Prostate gland (tissue), 2 donors: ENCODE results near the gene AFDN. TPM values are rescaled to one million over a fixed set of nuclear protein-coding genes. Genes with fewer than 3 reads are reported as not detected.

Experiments
- DNase-seq: peaks from one replicate; pipeline ENCODE4 v3.0.0-alpha.2; 2019; ENCODE audit warnings: low spot score
- H3K27ac ChIP-seq, 2 donors: fragments of 200-600 bp; sonication (generic); 2 replicates each; pipeline ENCODE4 v1.5.1; 2017 to 2019
- H3K27me3 ChIP-seq: fragments of 200-600 bp; sonication (generic); replicated peaks from 2 replicates; pipeline ENCODE4 v1.5.1; 2019; ENCODE audit not compliant: insufficient read depth
- H3K36me3 ChIP-seq, 2 donors: fragments of 200-600 bp; sonication (generic); 1 replicate in 1 of 2; 2 replicates in 1 of 2; pipeline versions ENCODE4 v1.5.1 to v1.8.1; 2017 to 2019
- H3K4me1 ChIP-seq: fragments of 200-600 bp; sonication (generic); replicated peaks from 2 replicates; pipeline ENCODE4 v1.5.1; 2019
- H3K4me3 ChIP-seq, 2 donors: fragments of 200-600 bp; sonication (generic); 2 replicates each; pipeline ENCODE4 v1.5.1; 2017 to 2019
- H3K9me3 ChIP-seq: fragments of 200-600 bp; sonication (generic); 2 replicates; pipeline ENCODE4 v1.5.1; 2017
- CTCF ChIP-seq, 4 experiments: fragments of 200-600 bp in 2 of 4; fragments of 450-650 bp in 2 of 4; sonication (generic) in 2 of 4; IDR thresholded peaks; 1 replicate in 3 of 4; 2 replicates in 1 of 4; pipeline ENCODE4 v1.5.1; 2016 to 2019; ENCODE audit warnings: antibody characterized with exemption in 4 of 4, mild to moderate bottlenecking in 2 of 4, moderate library complexity in 2 of 4
- POLR2A ChIP-seq: fragments of 450-650 bp; IDR thresholded peaks from one replicate; pipeline ENCODE4 v1.6.1; 2016; ENCODE audit warnings: antibody characterized with exemption, mild to moderate bottlenecking
- POLR2AphosphoS5 ChIP-seq: sonication (generic); formaldehyde crosslinking; IDR thresholded peaks from one replicate; pipeline ENCODE4 v1.6.1; 2017; ENCODE audit warnings: antibody characterized with exemption
- WGBS: methylation state at CpG from one replicate; pipeline ENCODE4 v1.1.5; 2018; 5-methylcytosine and 5-hydroxymethylcytosine counted together
- intact Hi-C: fragments of 100-400 bp; cut with DNase I; formaldehyde crosslinking; loops from one replicate; pipeline ENCODE4 v1.14.2; 2022
- total RNA-seq, 2 donors: library from RNA; depleted of rRNA; stranded (reverse); fragments of >200 nt; gene quantifications; one replicate each; pipeline ENCODE4 v1.1.0, GENCODE V29; 2016

Gene AFDN
- total RNA-seq, 2 donors from 2014 or later: 171 to 204 TPM

GRCh38 chr6:167803816-167804215 is 22.9 kb upstream of the AFDN start:
- intact Hi-C loops: no loop called here
- Histone ChIP-seq H3K4me3 (no peak overlapping the region), H3K9me3 (no peaks in the 10 kb centered on the region), H3K27ac (no peak overlapping the region), H3K36me3 (no peaks in the 10 kb centered on the region), H3K27me3 (no peaks in the 10 kb centered on the region), H3K4me1 (no peaks in the 10 kb centered on the region)
- TF ChIP-seq CTCF (IDR thresholded peaks at IDR 0.05) (no peak), POLR2A (no peak)
- WGBS: 99% methylated on average over 8 of the region's 8 CpGs
- no peak for DNase-seq

GRCh38 chr6:167804281-167805013 is 22.3 kb upstream of the AFDN start:
- 88% methylated on average over 24 of the region's 24 CpGs for WGBS
- no peaks in the 10 kb centered on the region for H3K9me3 ChIP-seq
- no peaks in the 10 kb centered on the region for H3K27me3 ChIP-seq
- H3K4me1 ChIP-seq: no peaks in the 10 kb centered on the region
- no peak for TF ChIP-seq POLR2A
- no peak for TF ChIP-seq CTCF (IDR thresholded peaks at IDR 0.05)
- no peak for TF ChIP-seq POLR2AphosphoS5
- H3K27ac ChIP-seq: peak overlapping the region; percentile 35 to 50
- DNase-seq: no peak
- H3K4me3 ChIP-seq: no peak overlapping the region
- no peaks in the 10 kb centered on the region for H3K36me3 ChIP-seq
- intact Hi-C loops: no loop called here

- H3K27me3 ChIP-seq: no peaks in the 10 kb centered on the region
- TF ChIP-seq CTCF (IDR thresholded peaks at IDR 0.05): no peak
- TF ChIP-seq POLR2AphosphoS5: no peak
- no peak for TF ChIP-seq POLR2A
- no peak for DNase-seq
- no peaks in the 10 kb centered on the region for H3K4me1 ChIP-seq
- no peak overlapping the region for H3K4me3 ChIP-seq
- no peaks in the 10 kb centered on the region for H3K9me3 ChIP-seq
- WGBS: 36% methylated on average over 8 of the region's 8 CpGs
- peak overlapping the region; percentile 35 to 50 for H3K27ac ChIP-seq
- no peaks in the 10 kb centered on the region for H3K36me3 ChIP-seq
- intact Hi-C loops: no loop called here
Observed at GRCh38 chr6:167805349-167806060, 21.2 kb upstream of the AFDN start.

DNA sequence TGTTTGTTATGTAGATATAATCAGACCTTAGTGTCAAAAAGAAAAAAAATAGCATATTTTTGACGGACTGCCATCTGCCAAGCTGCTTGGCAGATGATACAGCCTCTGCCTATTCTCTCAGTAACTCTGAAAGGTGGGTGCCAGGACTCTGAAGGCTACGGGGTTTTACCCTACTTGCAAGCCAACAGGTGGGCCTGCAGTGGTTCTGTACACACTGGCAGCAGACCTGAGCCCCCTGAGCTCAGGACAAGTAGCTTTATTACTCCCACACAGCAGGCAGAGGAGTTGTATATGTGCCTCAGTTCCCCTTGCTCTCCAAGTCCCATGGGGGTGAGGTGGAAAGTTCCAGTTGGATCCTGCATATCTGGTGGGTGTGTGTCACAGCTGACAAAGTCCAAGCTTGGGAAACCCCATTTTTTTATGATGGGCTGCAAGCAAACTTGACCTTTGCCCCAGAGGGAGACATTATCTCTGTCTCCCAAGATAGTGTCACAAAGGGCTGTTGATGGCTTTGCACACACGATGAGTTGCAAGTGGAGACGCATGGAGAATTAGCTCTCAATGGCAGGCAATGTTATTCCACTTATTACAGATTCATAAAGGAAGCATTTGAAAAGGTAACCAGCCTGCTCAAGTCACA is 20.5 kb upstream of the AFDN start:
- Histone ChIP-seq H3K4me3 (no peak overlapping the region), H3K36me3 (no peaks in the 10 kb centered on the region), H3K4me1 (no peaks in the 10 kb centered on the region), H3K27ac (peak overlapping the region in 1 of 2 donors; percentile 35), H3K9me3 (no peaks in the 10 kb centered on the region), H3K27me3 (no peaks in the 10 kb centered on the region)
- TF ChIP-seq POLR2A: no peak
- no peak for TF ChIP-seq CTCF (IDR thresholded peaks at IDR 0.05)
- TF ChIP-seq POLR2AphosphoS5: no peak
- intact Hi-C loops: no loop called here
- WGBS: 39% methylated on average over 4 of the region's 4 CpGs
- no peak for DNase-seq
